IMR-90 (cell line): ENCODE measurements around the gene CDC37L1. TPM values are rescaled to one million over a fixed set of nuclear protein-coding genes. Genes with fewer than 3 reads are reported as not detected.
A peak's percentile ranks its signal among the peaks of the same experiment; 100 is the strongest.

Experiments
- ATAC-seq: fragments of 200-7000 bp; cut with Tn5 transposase; 2 replicates; pipeline ENCODE4 v1.9.1; 2020; ENCODE audit warnings: low read depth, mild to moderate bottlenecking, moderate library complexity
- BruUV-seq: library from RNA; stranded (reverse); fragments of 400-500 nt; replicated peaks from 2 replicates; lab custom pipeline; 2021; lab: Mats Ljungman, UMichigan
- CTCF ChIA-PET: fragments of 300-600 bp; formaldehyde crosslinking; extraction: SDS; loops from one replicate; lab custom pipeline; 2021; ENCODE audit warnings: antibody characterized with exemption; lab: Yijun Ruan, JAX
- POLR2A ChIA-PET: fragments of 300-600 bp; sonication (Branson Sonifier 250); formaldehyde crosslinking; loops from one replicate; lab custom pipeline; 2022; ENCODE audit warnings: antibody characterized with exemption; ENCODE audit not compliant: unreplicated experiment; lab: Charles Lee
- DNase-seq: peaks from one replicate; pipeline ENCODE4 v3.0.0; 2013
- H2AFZ ChIP-seq: replicated peaks from 2 replicates; pipeline ENCODE3; 2013; ENCODE audit warnings: low read length, mild to moderate bottlenecking; ENCODE audit not compliant: poor library complexity
- H2AK5ac ChIP-seq: 2 replicates; pipeline ENCODE4 v1.6.1; 2013; ENCODE audit warnings: low read depth, low read length, inconsistent platforms
- H2AK9ac ChIP-seq: replicated peaks from 2 replicates; pipeline ENCODE3; 2013; ENCODE audit warnings: mild to moderate bottlenecking, low read depth, low read length, moderate library complexity; ENCODE audit not compliant: poor library complexity
- H2BK120ac ChIP-seq: 2 replicates; pipeline ENCODE4 v1.6.1; 2013; ENCODE audit warnings: low read depth, low read length, inconsistent platforms
- H2BK15ac ChIP-seq: 3 replicates; pipeline ENCODE4 v1.6.1; 2013; ENCODE audit warnings: low read depth, low read length, inconsistent platforms
- H2BK20ac ChIP-seq: 2 replicates; pipeline ENCODE4 v1.6.1; 2013; ENCODE audit warnings: low read depth, mild to moderate bottlenecking, inconsistent platforms, low read length, moderate library complexity
- H2BK5ac ChIP-seq: 2 replicates; pipeline ENCODE4 v1.6.1; 2013; ENCODE audit warnings: mild to moderate bottlenecking, low read depth, low read length, inconsistent platforms; ENCODE audit not compliant: poor library complexity, severe bottlenecking
- H3K14ac ChIP-seq: replicated peaks from 2 replicates; pipeline ENCODE4 v1.6.1; 2013; ENCODE audit warnings: low read depth, low read length, inconsistent platforms
- H3K18ac ChIP-seq: 2 replicates; pipeline ENCODE4 v1.6.1; 2013; ENCODE audit warnings: low read depth, low read length, control low read depth
- H3K23ac ChIP-seq: 2 replicates; pipeline ENCODE4 v1.6.1; 2013; ENCODE audit warnings: low read depth, low read length, inconsistent platforms
- H3K27ac ChIP-seq: 2 replicates; pipeline ENCODE4 v1.5.1; 2013; ENCODE audit warnings: mild to moderate bottlenecking, control low read depth, low read length; ENCODE audit not compliant: insufficient read depth
- H3K27me3 ChIP-seq: 2 replicates; pipeline ENCODE4 v1.6.1; 2013; ENCODE audit warnings: low read length; ENCODE audit not compliant: control insufficient read depth, insufficient read depth
- H3K36me3 ChIP-seq: 2 replicates; pipeline ENCODE4 v1.6.1; 2013; ENCODE audit warnings: low read length, mixed read lengths; ENCODE audit not compliant: control insufficient read depth, insufficient read depth
- H3K4ac ChIP-seq: 2 replicates; pipeline ENCODE4 v1.6.1; 2013; ENCODE audit warnings: low read depth, low read length, inconsistent platforms
- H3K4me1 ChIP-seq: 2 replicates; pipeline ENCODE4 v1.6.1; 2013; ENCODE audit warnings: low read length, mixed read lengths; ENCODE audit not compliant: control insufficient read depth, insufficient read depth
- H3K4me2 ChIP-seq: 2 replicates; pipeline ENCODE4 v1.6.1; 2013; ENCODE audit warnings: low read depth, mild to moderate bottlenecking, control low read depth, low read length, moderate library complexity
- H3K4me3 ChIP-seq: 2 replicates; pipeline ENCODE4 v1.5.1; 2013; ENCODE audit warnings: low read depth, mild to moderate bottlenecking, control low read depth, low read length, moderate library complexity; ENCODE audit not compliant: insufficient read depth
- H3K56ac ChIP-seq: 2 replicates; pipeline ENCODE4 v1.6.1; 2013; ENCODE audit warnings: low read length, inconsistent platforms; ENCODE audit not compliant: insufficient read depth; ENCODE audit errors: extremely low read depth
- H3K79me1 ChIP-seq, 2 experiments: 2 replicates each; pipeline ENCODE4 v1.6.1; 2013; ENCODE audit warnings: low read length in 2 of 2, inconsistent platforms in 1 of 2, low read depth in 1 of 2
- H3K9ac ChIP-seq: 2 replicates; pipeline ENCODE4 v1.6.1; 2013; ENCODE audit warnings: low read depth, low read length, control low read depth
- H3K9me1 ChIP-seq: 2 replicates; pipeline ENCODE4 v1.6.1; 2013; ENCODE audit warnings: low read length, inconsistent platforms; ENCODE audit not compliant: insufficient read depth
- H3K9me3 ChIP-seq: 2 replicates; pipeline ENCODE4 v1.6.1; 2013; ENCODE audit warnings: low read length; ENCODE audit not compliant: control insufficient read depth, insufficient read depth
- H4K20me1 ChIP-seq: 2 replicates; pipeline ENCODE4 v1.6.1; 2013; ENCODE audit warnings: low read length, inconsistent platforms; ENCODE audit not compliant: insufficient read depth
- H4K5ac ChIP-seq: 2 replicates; pipeline ENCODE4 v1.6.1; 2013; ENCODE audit warnings: mild to moderate bottlenecking, low read depth, low read length, control low read depth
- H4K8ac ChIP-seq, 2 experiments: 2 replicates each; pipeline ENCODE4 v1.6.1; 2013; ENCODE audit warnings: low read depth in 2 of 2, low read length in 2 of 2, control low read depth in 1 of 2, inconsistent platforms in 1 of 2
- H4K91ac ChIP-seq: 2 replicates; pipeline ENCODE4 v1.6.1; 2013; ENCODE audit warnings: low read depth, low read length, inconsistent platforms; ENCODE audit not compliant: insufficient read depth
- FOS ChIP-seq: fragments of 150-350 bp; IDR thresholded peaks from 2 replicates; pipeline ENCODE4 v1.6.1; 2016; ENCODE audit warnings: low read depth, low read length
- MAFK ChIP-seq: IDR thresholded peaks from 2 replicates; pipeline ENCODE4 v1.6.1; 2012; ENCODE audit warnings: low read depth, low read length, improper control_type of control experiment
- WGBS, 2 experiments: methylation state at CpG; one replicate each; pipeline versions ENCODE4 v1.1.5 to v1.1.7; 2013; ENCODE audit warnings: missing lambda C conversion rate in 2 of 2; ENCODE audit not compliant: insufficient read length in 1 of 2; ENCODE audit errors: extremely low coverage in 2 of 2; 5-methylcytosine and 5-hydroxymethylcytosine counted together
- dilution Hi-C: fragments of 300-500 bp; cut with HindIII; formaldehyde crosslinking; loops from one replicate; pipeline ENCODE4 v1.14.3; 2018; ENCODE audit warnings: low sequenced_read_pairs; ENCODE audit not compliant: unreplicated experiment
- in situ Hi-C: fragments of 300-500 bp; cut with MboI; formaldehyde crosslinking; loops from 3 replicates; pipeline ENCODE4 v1.14.3; 2019; ENCODE audit warnings: low sequenced_read_pairs, inconsistent platforms, mixed read lengths
- intact Hi-C: fragments of 100-400 bp; cut with micrococcal nuclease; formaldehyde crosslinking; loops from 2 replicates; pipeline ENCODE4 v1.10.0; 2022
- polyA plus RNA-seq, 3 experiments: library from polyadenylated mRNA; depleted of rRNA; stranded (reverse); fragments of >200 nt; gene quantifications; 2 replicates each; pipeline ENCODE4 v1.2.3, GENCODE V29; 2012; ENCODE audit warnings: low replicate concordance in 1 of 3
- total RNA-seq: library from RNA; depleted of rRNA; stranded (reverse); fragments of >200 nt; gene quantifications from 2 replicates; pipeline ENCODE4 v1.2.3, GENCODE V29; 2012

Gene CDC37L1
- total and polyA plus RNA-seq, 2 of the 4 experiments (the other 2 are of a cell fraction), result 6.6 to 7.3 TPM

DNA sequence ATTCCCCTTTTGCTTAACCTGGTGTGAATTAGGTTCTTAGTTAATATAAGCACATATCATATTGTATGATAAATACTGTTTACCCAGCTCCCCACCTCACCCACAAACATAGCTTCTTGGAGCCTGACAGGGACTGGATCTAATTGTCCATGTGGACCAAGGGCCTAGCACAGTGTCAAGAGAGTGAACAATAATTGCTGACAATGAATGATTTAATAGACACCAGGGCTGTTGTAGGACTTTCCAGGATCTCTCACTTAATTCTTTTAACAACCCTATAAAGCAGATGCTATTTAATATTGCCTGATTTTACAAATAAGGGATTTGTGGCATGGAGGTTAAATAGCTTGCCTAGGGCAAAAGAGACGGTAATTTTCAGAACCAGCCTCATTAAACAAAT, 36.8 kb downstream of the CDC37L1 start:
- ChIA-PET POLR2A (no interaction called here), CTCF (no interaction called here)
- H2BK120ac ChIP-seq, result no peak overlapping the region
- H2BK20ac ChIP-seq, result no peak overlapping the region
- H3K79me1 ChIP-seq, result no peaks in the 10 kb centered on the region; a peak in 2 of 4 replicates
- no peak overlapping the region for H4K91ac ChIP-seq
- no peaks in the 10 kb centered on the region for H3K4me1 ChIP-seq
- H3K36me3 ChIP-seq, result peaks cover 27% of the 10 kb centered on the region
- H3K27me3 ChIP-seq, result no peaks in the 10 kb centered on the region
- H3K14ac ChIP-seq, result no peak overlapping the region
- no peak overlapping the region for H2AFZ ChIP-seq
- intact Hi-C loops, result no loop called here
- no peak overlapping the region for H3K4me3 ChIP-seq
- no peak overlapping the region for H3K18ac ChIP-seq
- H4K5ac ChIP-seq, result no peak overlapping the region
- WGBS, 2 experiments, result no CpG with 5 or more reads among the region's 1 CpG
- H2BK5ac ChIP-seq, result no peak overlapping the region
- no peak overlapping the region for H3K9ac ChIP-seq
- H2AK5ac ChIP-seq, result no peak overlapping the region
- DNase-seq, result no peak
- no peaks in the 10 kb centered on the region for H3K9me3 ChIP-seq
- H2AK9ac ChIP-seq, result no peak overlapping the region
- dilution Hi-C loops, result no loop called here
- no peak overlapping the region for H4K8ac ChIP-seq
- in situ Hi-C loops, result no loop called here
- H3K4me2 ChIP-seq, result no peak overlapping the region
- no peak overlapping the region for H3K56ac ChIP-seq
- no peaks in the 10 kb centered on the region; the same call in 1 of the 2 replicates for H3K9me1 ChIP-seq
- no TSS peak for BruUV-seq
- TF ChIP-seq MAFK (0 out of 2 replicates have a peak, but pooled peaks have one; percentile 51), FOS (no peak)
- no peak overlapping the region for H3K23ac ChIP-seq
- no peaks in the 10 kb centered on the region; the same call in 1 of the 2 replicates for H4K20me1 ChIP-seq
- H3K4ac ChIP-seq, result no peak overlapping the region
- no peak overlapping the region for H3K27ac ChIP-seq
- no peak overlapping the region for H2BK15ac ChIP-seq
- ATAC-seq, result no peak
